Brain microvascular endothelial cell (primary cell): ENCODE results near the gene CCDC138.

Source experiments
- DNase-seq: peaks from one replicate; pipeline ENCODE4 v3.0.0-alpha.2; 2020
- H3K27ac ChIP-seq: fragments of 250-450 bp; sonication (Bioruptor Pico); 2 replicates; pipeline ENCODE4 v1.5.1; 2020; ENCODE audit warnings: mild to moderate bottlenecking, moderate library complexity
- H3K27me3 ChIP-seq: fragments of 250-450 bp; sonication (Bioruptor Pico); replicated peaks from 2 replicates; pipeline ENCODE4 v1.5.1; 2020; ENCODE audit warnings: mild to moderate bottlenecking
- H3K36me3 ChIP-seq: fragments of 250-450 bp; sonication (Bioruptor Pico); replicated peaks from 2 replicates; pipeline ENCODE4 v1.5.1; 2020; ENCODE audit warnings: mild to moderate bottlenecking
- H3K4me3 ChIP-seq: 2 replicates; pipeline ENCODE4 v1.5.1; 2011; ENCODE audit warnings: low read depth, mild to moderate bottlenecking, control low read depth, low read length, moderate library complexity
- in situ Hi-C: cut with HindIII; loops from 2 replicates; pipeline ENCODE4 v1.10.0; 2017; ENCODE audit warnings: low sequenced_read_pairs, low pct_ligation_motif_present
- TF ChIP-seq, protein P1 (sequence below): IDR thresholded peaks from 2 replicates; pipeline ENCODE4 v1.5.1; 2011; ENCODE audit warnings: low read depth, mild to moderate bottlenecking, moderate library complexity, low read length, control low read depth, inconsistent platforms; ENCODE audit errors: missing control alignments

CCDC138 gene

DNA sequence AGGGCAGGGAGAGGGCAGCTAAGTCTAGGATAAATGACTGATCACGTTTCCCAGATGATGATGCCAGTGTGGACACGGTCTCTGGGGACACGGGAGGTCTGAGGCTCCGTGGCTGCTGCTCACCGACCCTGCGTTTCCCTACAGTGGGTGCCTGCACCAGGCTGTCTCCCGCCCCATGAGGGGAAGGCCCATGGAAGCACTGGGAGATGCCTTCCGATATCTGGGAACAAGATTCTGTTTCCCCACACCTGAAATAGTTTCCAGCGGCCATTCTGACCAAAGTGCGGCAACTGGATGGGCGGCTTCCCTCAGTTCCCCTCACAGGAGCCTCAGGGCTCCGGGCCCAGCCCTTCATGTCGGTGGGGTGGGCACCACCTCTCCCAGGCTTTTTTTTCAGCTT, 119.3 kb downstream of the CCDC138 start:
- no peak overlapping the region for H3K4me3 ChIP-seq
- in situ Hi-C loops: no loop called here
- H3K27me3 ChIP-seq: no peaks in the 10 kb centered on the region
- TF ChIP-seq, protein P1, sequence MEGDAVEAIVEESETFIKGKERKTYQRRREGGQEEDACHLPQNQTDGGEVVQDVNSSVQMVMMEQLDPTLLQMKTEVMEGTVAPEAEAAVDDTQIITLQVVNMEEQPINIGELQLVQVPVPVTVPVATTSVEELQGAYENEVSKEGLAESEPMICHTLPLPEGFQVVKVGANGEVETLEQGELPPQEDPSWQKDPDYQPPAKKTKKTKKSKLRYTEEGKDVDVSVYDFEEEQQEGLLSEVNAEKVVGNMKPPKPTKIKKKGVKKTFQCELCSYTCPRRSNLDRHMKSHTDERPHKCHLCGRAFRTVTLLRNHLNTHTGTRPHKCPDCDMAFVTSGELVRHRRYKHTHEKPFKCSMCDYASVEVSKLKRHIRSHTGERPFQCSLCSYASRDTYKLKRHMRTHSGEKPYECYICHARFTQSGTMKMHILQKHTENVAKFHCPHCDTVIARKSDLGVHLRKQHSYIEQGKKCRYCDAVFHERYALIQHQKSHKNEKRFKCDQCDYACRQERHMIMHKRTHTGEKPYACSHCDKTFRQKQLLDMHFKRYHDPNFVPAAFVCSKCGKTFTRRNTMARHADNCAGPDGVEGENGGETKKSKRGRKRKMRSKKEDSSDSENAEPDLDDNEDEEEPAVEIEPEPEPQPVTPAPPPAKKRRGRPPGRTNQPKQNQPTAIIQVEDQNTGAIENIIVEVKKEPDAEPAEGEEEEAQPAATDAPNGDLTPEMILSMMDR: no peak
- no peak for DNase-seq
- H3K27ac ChIP-seq: no peak overlapping the region
- no peaks in the 10 kb centered on the region for H3K36me3 ChIP-seq

DNA sequence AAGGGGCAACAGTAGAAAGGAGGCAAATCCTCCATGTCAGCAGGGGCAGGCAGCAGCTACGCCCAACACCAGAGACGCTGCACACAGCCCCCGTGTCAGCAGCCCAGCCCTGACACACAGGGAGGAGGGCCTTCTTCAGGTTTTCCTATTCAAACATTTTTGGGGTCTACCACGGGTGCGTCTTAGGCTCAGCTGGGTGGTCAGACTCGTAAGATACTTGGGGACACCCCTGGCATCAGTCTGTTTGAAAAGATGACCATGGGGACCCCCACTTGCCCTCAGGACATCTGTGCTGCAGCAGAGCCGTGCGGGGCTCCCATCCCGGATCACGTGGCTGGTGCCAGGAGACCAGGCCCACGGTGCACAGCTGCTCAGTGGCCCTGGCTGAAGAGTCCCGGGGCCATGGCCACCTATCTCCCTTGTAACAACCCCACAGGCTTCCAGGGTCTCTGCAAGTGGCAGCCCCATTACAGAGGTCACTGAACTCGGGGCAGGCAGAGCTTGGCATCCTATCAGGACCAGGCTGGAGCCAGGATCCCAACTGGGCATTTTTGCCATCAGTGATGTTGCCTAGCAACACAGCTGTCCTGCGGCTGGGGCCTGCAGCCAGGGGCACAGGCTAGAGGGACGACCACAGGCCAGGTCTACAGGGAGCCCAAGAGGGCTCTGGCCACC, 120.0 kb downstream of the CCDC138 start:
- Histone ChIP-seq H3K27me3 (no peaks in the 10 kb centered on the region), H3K36me3 (no peaks in the 10 kb centered on the region), H3K27ac (no peak overlapping the region), H3K4me3 (no peak overlapping the region)
- in situ Hi-C loops: no loop called here
- TF ChIP-seq, protein P1: no peak
- DNase-seq: no peak

DNA sequence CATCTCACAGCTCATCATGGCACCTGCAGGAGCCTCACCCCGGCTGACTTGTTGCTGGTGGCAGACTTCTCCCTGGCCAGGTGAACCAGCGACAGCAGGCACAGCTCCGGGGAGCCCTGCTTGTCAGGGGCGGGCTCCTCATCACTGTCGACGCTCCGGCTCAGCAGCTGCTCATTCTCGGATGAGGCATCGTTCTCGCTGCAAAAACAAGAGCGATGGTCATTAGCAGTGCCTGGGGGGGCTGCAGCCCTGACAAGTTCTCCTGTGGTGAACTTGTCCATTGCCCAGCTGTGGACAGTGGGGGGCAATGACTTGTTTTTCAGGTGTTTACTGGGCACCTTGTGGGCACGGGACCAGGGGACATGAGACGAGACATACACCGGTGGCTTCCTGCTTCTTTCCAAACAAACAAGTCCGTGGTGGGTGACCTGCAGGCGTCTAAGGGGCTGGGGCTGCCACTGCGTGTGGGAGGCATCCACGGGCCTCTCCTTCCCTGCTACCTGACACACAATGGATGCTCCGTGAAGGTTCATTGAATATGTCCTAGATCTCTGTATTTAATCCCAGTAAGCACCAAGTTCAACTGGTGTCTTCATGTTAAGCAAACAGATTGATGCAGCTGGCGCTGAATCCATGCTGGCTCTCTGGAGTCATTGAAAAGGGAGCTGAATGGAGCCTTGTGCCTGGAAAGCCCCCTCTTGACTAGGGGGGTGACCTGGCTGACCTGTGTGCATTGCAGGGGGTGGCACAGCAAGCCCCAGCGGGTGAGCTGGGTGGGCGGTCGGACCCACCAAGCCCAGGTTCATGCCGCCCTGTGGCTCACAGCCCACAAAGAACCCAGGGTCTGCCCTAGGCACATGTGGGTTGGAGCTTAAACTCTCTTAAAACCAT, 121.5 kb downstream of the CCDC138 start:
- in situ Hi-C loops: no loop called here
- DNase-seq: no peak
- TF ChIP-seq, protein P1: no peak
- H3K27me3 ChIP-seq: no peaks in the 10 kb centered on the region
- no peak overlapping the region for H3K4me3 ChIP-seq
- no peak overlapping the region for H3K27ac ChIP-seq
- no peaks in the 10 kb centered on the region for H3K36me3 ChIP-seq

DNA sequence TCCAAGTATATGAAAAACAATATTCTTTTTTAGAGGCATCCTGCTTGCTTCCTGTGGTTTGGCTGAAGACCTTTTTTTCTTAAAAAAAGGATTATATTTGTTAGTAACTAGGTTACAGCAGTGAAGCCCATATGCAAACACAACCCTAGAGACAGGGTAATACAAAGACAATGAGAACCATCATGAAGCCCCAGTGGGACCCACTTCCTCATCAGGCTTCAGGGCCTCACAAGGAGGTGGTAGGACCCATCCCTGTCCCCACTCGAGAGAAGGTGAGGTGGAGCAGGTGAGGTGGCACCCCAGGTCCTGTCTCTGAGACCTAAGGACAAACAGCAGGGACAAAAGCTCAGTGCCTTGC, 122.1 kb downstream of the CCDC138 start:
- in situ Hi-C loops: no loop called here
- no peaks in the 10 kb centered on the region for H3K36me3 ChIP-seq
- H3K27me3 ChIP-seq: no peaks in the 10 kb centered on the region
- no peak overlapping the region for H3K27ac ChIP-seq
- DNase-seq: no peak
- no peak overlapping the region for H3K4me3 ChIP-seq
- TF ChIP-seq, protein P1: no peak

DNA sequence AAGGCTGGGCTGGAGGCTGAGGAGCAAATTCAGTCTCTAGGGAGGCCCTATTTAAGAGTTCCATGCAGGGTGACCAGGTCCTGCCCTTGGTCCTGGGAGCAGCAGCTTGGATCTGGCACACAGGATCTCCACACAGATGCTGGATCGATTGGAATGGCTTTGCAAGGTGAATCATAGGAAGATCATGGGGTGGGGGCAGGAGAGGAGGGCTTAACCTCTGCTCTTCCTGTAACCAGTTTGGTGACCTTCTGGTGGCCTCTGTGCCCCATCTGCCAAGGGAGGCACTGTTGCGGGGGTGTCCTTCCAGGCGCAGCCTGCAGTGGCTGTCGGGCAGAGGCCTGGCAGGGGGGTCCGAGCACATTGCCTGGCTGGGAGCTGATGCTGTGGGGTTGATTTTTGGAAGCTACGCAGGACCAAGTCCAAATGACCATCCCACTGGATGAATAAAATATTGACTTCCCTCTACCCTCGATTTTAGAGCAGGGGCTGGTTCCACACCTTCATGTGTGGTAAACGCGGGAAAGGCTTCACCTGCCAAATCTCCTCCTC, 122.8 kb downstream of the CCDC138 start:
- Histone ChIP-seq H3K27ac (no peak overlapping the region), H3K4me3 (no peak overlapping the region), H3K27me3 (no peaks in the 10 kb centered on the region), H3K36me3 (no peaks in the 10 kb centered on the region)
- TF ChIP-seq, protein P1: no peak
- no peak for DNase-seq
- in situ Hi-C loops: no loop called here
